Measurements from ENCODE around the gene CYP46A1.
"Not testable (repeated sequence)": the region's sequence is repeated elsewhere in the genome, so short reads cannot be mapped to it uniquely, and the experiment has no call there.

Gene CYP46A1

DNA sequence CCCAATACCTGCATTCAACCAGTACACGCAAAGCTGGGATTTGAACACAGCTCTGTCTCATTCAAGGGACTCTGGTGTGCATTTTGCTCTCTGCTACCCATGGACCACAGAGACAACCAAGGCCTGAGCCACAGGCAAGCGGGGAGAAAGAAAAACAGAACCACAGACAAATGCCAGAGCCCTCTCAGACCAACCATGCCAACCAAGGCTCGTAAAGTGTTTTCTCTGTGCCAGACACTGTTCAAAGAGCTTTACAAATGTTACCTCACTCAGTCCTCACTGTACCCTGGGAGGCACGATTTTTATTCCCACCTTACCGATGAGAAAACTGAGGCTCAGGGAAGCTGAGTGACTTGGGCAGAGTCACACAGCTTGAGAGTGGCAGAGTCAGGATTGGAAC is 76.7 kb downstream of the CYP46A1 start:
- H3K36me3 ChIP-seq (ENCODE audit: control insufficient read depth in 4 of 4, insufficient read depth in 4 of 4, low read length in 3 of 4) = no peaks in the 10 kb centered on the region
- peaks cover 0 to under 1% (median 0%) of the 10 kb centered on the region in 4 experiments for H3K4me1 ChIP-seq (ENCODE audit: control extremely low read depth in 1 of 4, control insufficient read depth in 4 of 4, insufficient read depth in 4 of 4, low read length in 3 of 4)
- CTCF ChIA-PET = interaction anchor here (1.1 kb wide), 1 partner anchor 91 kb away, joined by 3 read pairs; no protein-coding TSS in a partner anchor
- no peak overlapping the region for H3K27ac ChIP-seq (ENCODE audit: insufficient read depth in 1 of 2, low read depth in 1 of 2, low read length in 2 of 2, poor library complexity in 1 of 2, severe bottlenecking in 2 of 2)
- no peak overlapping the region for H3K4me3 ChIP-seq (ENCODE audit: control insufficient read depth in 1 of 7, extremely low read depth in 1 of 7, insufficient read depth in 4 of 7, low read depth in 2 of 7, low read length in 6 of 7)
- peaks cover 0 to 5% (median 0%) of the 10 kb centered on the region in 5 experiments for H3K9me3 ChIP-seq (ENCODE audit: control extremely low read depth in 1 of 5, control insufficient read depth in 4 of 5, insufficient read depth in 2 of 5, low read depth in 1 of 5, low read length in 4 of 5)
- peaks cover 0 to 77% (median 5%) of the 10 kb centered on the region in 5 experiments for H3K27me3 ChIP-seq (replicated peaks in 2 of 5; ENCODE audit: control insufficient read depth in 4 of 5, insufficient read depth in 5 of 5, low read length in 4 of 5)
- WGBS (ENCODE audit: insufficient coverage) = 100% methylated on average over 4 of the region's 5 CpGs
- DNase-seq = no peak
- POLR2A ChIA-PET = no interaction called here

GRCh38 chr14:99762911-99763310 is 78.8 kb downstream of the CYP46A1 start:
- H3K36me3 ChIP-seq (ENCODE audit: control insufficient read depth in 4 of 4, insufficient read depth in 4 of 4, low read length in 3 of 4); H3K9me3 ChIP-seq (ENCODE audit: control extremely low read depth in 1 of 5, control insufficient read depth in 4 of 5, insufficient read depth in 2 of 5, low read depth in 1 of 5, low read length in 4 of 5); H3K4me1 ChIP-seq (ENCODE audit: control extremely low read depth in 1 of 4, control insufficient read depth in 4 of 4, insufficient read depth in 4 of 4, low read length in 3 of 4); H3K4me3 ChIP-seq (ENCODE audit: control insufficient read depth in 1 of 7, extremely low read depth in 1 of 7, insufficient read depth in 4 of 7, low read depth in 2 of 7, low read length in 6 of 7); H3K27ac ChIP-seq (ENCODE audit: insufficient read depth in 1 of 2, low read depth in 1 of 2, low read length in 2 of 2, poor library complexity in 1 of 2, severe bottlenecking in 2 of 2); POLR2A ChIA-PET; DNase-seq: not testable (repeated sequence)
- WGBS (ENCODE audit: insufficient coverage) = 100% methylated on average over 3 of the region's 4 CpGs
- peaks cover 0 to 69% (median 9%) of the 10 kb centered on the region in 5 experiments for H3K27me3 ChIP-seq (replicated peaks in 2 of 5; ENCODE audit: control insufficient read depth in 4 of 5, insufficient read depth in 5 of 5, low read length in 4 of 5)
- CTCF ChIA-PET = interaction anchor here (2.0 kb wide), 1 partner anchor 9 kb away, joined by 6 read pairs; no protein-coding TSS in a partner anchor

- WGBS (ENCODE audit: insufficient coverage) = 95% methylated on average over 9 of the region's 13 CpGs
- POLR2A ChIA-PET = no interaction called here
- no peaks in the 10 kb centered on the region for H3K36me3 ChIP-seq (ENCODE audit: control insufficient read depth in 4 of 4, insufficient read depth in 4 of 4, low read length in 3 of 4)
- no peaks in the 10 kb centered on the region for H3K4me1 ChIP-seq (ENCODE audit: control extremely low read depth in 1 of 4, control insufficient read depth in 4 of 4, insufficient read depth in 4 of 4, low read length in 3 of 4)
- H3K27ac ChIP-seq (ENCODE audit: insufficient read depth in 1 of 2, low read depth in 1 of 2, low read length in 2 of 2, poor library complexity in 1 of 2, severe bottlenecking in 2 of 2) = no peak overlapping the region
- peaks cover 0 to 5% (median 0%) of the 10 kb centered on the region in 5 experiments for H3K9me3 ChIP-seq (ENCODE audit: control extremely low read depth in 1 of 5, control insufficient read depth in 4 of 5, insufficient read depth in 2 of 5, low read depth in 1 of 5, low read length in 4 of 5)
- peaks cover 0 to 70% (median 9%) of the 10 kb centered on the region in 5 experiments for H3K27me3 ChIP-seq (replicated peaks in 2 of 5; ENCODE audit: control insufficient read depth in 4 of 5, insufficient read depth in 5 of 5, low read length in 4 of 5)
- H3K4me3 ChIP-seq (ENCODE audit: control insufficient read depth in 1 of 7, extremely low read depth in 1 of 7, insufficient read depth in 4 of 7, low read depth in 2 of 7, low read length in 6 of 7) = no peak overlapping the region
- no peak for DNase-seq
- CTCF ChIA-PET = interaction anchor here (0.9 to 2.0 kb wide), 3 partner anchors 8 to 48 kb away, joined by 3 to 6 read pairs (median 3); no protein-coding TSS in a partner anchor
These were observed 79.6 kb downstream of the CYP46A1 start for GRCh38 chr14:99763527-99764221.

- Histone ChIP-seq H3K36me3 (ENCODE audit: control insufficient read depth in 4 of 4, insufficient read depth in 4 of 4, low read length in 3 of 4) (no peaks in the 10 kb centered on the region), H3K27ac (ENCODE audit: insufficient read depth in 1 of 2, low read depth in 1 of 2, low read length in 2 of 2, poor library complexity in 1 of 2, severe bottlenecking in 2 of 2) (no peak overlapping the region), H3K4me3 (ENCODE audit: control insufficient read depth in 1 of 7, extremely low read depth in 1 of 7, insufficient read depth in 4 of 7, low read depth in 2 of 7, low read length in 6 of 7) (no peak overlapping the region), H3K9me3 (ENCODE audit: control extremely low read depth in 1 of 5, control insufficient read depth in 4 of 5, insufficient read depth in 2 of 5, low read depth in 1 of 5, low read length in 4 of 5) (peaks cover 0 to 5% (median 0%) of the 10 kb centered on the region in 5 experiments), H3K4me1 (ENCODE audit: control extremely low read depth in 1 of 4, control insufficient read depth in 4 of 4, insufficient read depth in 4 of 4, low read length in 3 of 4) (no peaks in the 10 kb centered on the region), H3K27me3 (replicated peaks in 2 of 5; ENCODE audit: control insufficient read depth in 4 of 5, insufficient read depth in 5 of 5, low read length in 4 of 5) (peaks cover 0 to 69% (median 9%) of the 10 kb centered on the region in 5 experiments)
- 92% methylated on average over 9 of the region's 11 CpGs for WGBS (ENCODE audit: insufficient coverage)
- CTCF ChIA-PET = interaction anchor here (0.9 to 2.0 kb wide), 3 partner anchors 9 to 47 kb away, joined by 3 to 6 read pairs (median 3); no protein-coding TSS in a partner anchor
- POLR2A ChIA-PET = no interaction called here
- no peak for DNase-seq
These were observed 80.2 kb downstream of the CYP46A1 start for GRCh38 chr14:99764222-99764706.

DNA sequence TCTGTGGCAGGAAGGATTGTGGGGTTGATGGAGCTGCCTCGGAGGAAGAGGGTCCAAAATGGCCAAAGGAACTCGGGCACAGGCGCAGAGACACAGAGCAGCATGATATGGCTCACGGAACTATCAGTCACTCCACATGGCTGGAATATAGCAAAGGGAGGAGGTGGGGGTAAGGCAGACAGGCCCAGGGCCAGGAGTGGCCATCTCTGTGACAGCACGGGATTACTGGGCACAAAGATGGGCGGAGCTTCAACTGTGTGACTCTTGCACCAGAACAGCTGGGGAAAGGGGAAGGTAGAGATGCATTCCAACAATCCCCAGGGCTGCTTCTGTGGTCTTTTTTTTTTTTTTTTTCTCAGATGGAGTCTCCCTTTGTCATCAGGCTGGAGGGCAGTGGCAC is 84.3 kb downstream of the CYP46A1 start:
- H3K9me3 ChIP-seq (ENCODE audit: control extremely low read depth in 1 of 5, control insufficient read depth in 4 of 5, insufficient read depth in 2 of 5, low read depth in 1 of 5, low read length in 4 of 5) = peaks cover 0 to 9% (median 0%) of the 10 kb centered on the region in 5 experiments
- H3K4me3 ChIP-seq (ENCODE audit: control insufficient read depth in 1 of 7, extremely low read depth in 1 of 7, insufficient read depth in 4 of 7, low read depth in 2 of 7, low read length in 6 of 7) = no peak overlapping the region
- POLR2A ChIA-PET = interaction anchor here (0.6 kb wide), 1 partner anchor 1965 kb away, joined by 3 read pairs; no protein-coding TSS in a partner anchor
- no peaks in the 10 kb centered on the region for H3K4me1 ChIP-seq (ENCODE audit: control extremely low read depth in 1 of 4, control insufficient read depth in 4 of 4, insufficient read depth in 4 of 4, low read length in 3 of 4)
- no peak for DNase-seq
- no peaks in the 10 kb centered on the region for H3K36me3 ChIP-seq (ENCODE audit: control insufficient read depth in 4 of 4, insufficient read depth in 4 of 4, low read length in 3 of 4)
- peaks cover 0 to 66% (median 9%) of the 10 kb centered on the region in 5 experiments for H3K27me3 ChIP-seq (replicated peaks in 2 of 5; ENCODE audit: control insufficient read depth in 4 of 5, insufficient read depth in 5 of 5, low read length in 4 of 5)
- CTCF ChIA-PET = interaction anchor here (1.4 kb wide), 1 partner anchor 13 kb away, joined by 3 read pairs; no protein-coding TSS in a partner anchor
- WGBS (ENCODE audit: insufficient coverage) = 97% methylated on average over 5 of the region's 6 CpGs
- H3K27ac ChIP-seq (ENCODE audit: insufficient read depth in 1 of 2, low read depth in 1 of 2, low read length in 2 of 2, poor library complexity in 1 of 2, severe bottlenecking in 2 of 2) = no peak overlapping the region

GRCh38 chr14:99769123-99769522 is 85.0 kb downstream of the CYP46A1 start:
- no peak overlapping the region for H3K4me3 ChIP-seq (ENCODE audit: control insufficient read depth in 1 of 7, extremely low read depth in 1 of 7, insufficient read depth in 4 of 7, low read depth in 2 of 7, low read length in 6 of 7)
- H3K9me3 ChIP-seq (ENCODE audit: control extremely low read depth in 1 of 5, control insufficient read depth in 4 of 5, insufficient read depth in 2 of 5, low read depth in 1 of 5, low read length in 4 of 5) = peaks cover 0 to 9% (median 0%) of the 10 kb centered on the region in 5 experiments
- ChIA-PET CTCF (no interaction called here), POLR2A (no interaction called here)
- peaks cover 0 to 64% (median 9%) of the 10 kb centered on the region in 5 experiments for H3K27me3 ChIP-seq (replicated peaks in 2 of 5; ENCODE audit: control insufficient read depth in 4 of 5, insufficient read depth in 5 of 5, low read length in 4 of 5)
- H3K27ac ChIP-seq (ENCODE audit: insufficient read depth in 1 of 2, low read depth in 1 of 2, low read length in 2 of 2, poor library complexity in 1 of 2, severe bottlenecking in 2 of 2) = no peak overlapping the region
- 93% methylated on average over 5 of the region's 6 CpGs for WGBS (ENCODE audit: insufficient coverage)
- DNase-seq = no peak
- no peaks in the 10 kb centered on the region for H3K4me1 ChIP-seq (ENCODE audit: control extremely low read depth in 1 of 4, control insufficient read depth in 4 of 4, insufficient read depth in 4 of 4, low read length in 3 of 4)
- H3K36me3 ChIP-seq (ENCODE audit: control insufficient read depth in 4 of 4, insufficient read depth in 4 of 4, low read length in 3 of 4) = no peaks in the 10 kb centered on the region

GRCh38 chr14:99769799-99770198 is 85.7 kb downstream of the CYP46A1 start:
- ChIA-PET POLR2A (no interaction called here), CTCF (no interaction called here)

More at GRCh38 chr14:99769799-99770198, 85.7 kb downstream of the CYP46A1 start:
- DNase-seq = no peak
- Histone ChIP-seq H3K36me3 (ENCODE audit: control insufficient read depth in 4 of 4, insufficient read depth in 4 of 4, low read length in 3 of 4) (no peaks in the 10 kb centered on the region), H3K9me3 (ENCODE audit: control extremely low read depth in 1 of 5, control insufficient read depth in 4 of 5, insufficient read depth in 2 of 5, low read depth in 1 of 5, low read length in 4 of 5) (peaks cover 0 to 9% (median 0%) of the 10 kb centered on the region in 5 experiments), H3K4me1 (ENCODE audit: control extremely low read depth in 1 of 4, control insufficient read depth in 4 of 4, insufficient read depth in 4 of 4, low read length in 3 of 4) (peaks cover 0 to 4% (median 0%) of the 10 kb centered on the region in 4 experiments), H3K27ac (ENCODE audit: insufficient read depth in 1 of 2, low read depth in 1 of 2, low read length in 2 of 2, poor library complexity in 1 of 2, severe bottlenecking in 2 of 2) (no peak overlapping the region), H3K27me3 (replicated peaks in 2 of 5; ENCODE audit: control insufficient read depth in 4 of 5, insufficient read depth in 5 of 5, low read length in 4 of 5) (peaks cover 0 to 63% (median 10%) of the 10 kb centered on the region in 5 experiments), H3K4me3 (ENCODE audit: control insufficient read depth in 1 of 7, extremely low read depth in 1 of 7, insufficient read depth in 4 of 7, low read depth in 2 of 7, low read length in 6 of 7) (no peak overlapping the region)
- 100% methylated on average over 2 of the region's 3 CpGs for WGBS (ENCODE audit: insufficient coverage)
